Heart left ventricle (tissue), 16 donors: ENCODE measurements around the gene GAK. TPM values are rescaled to one million over a fixed set of nuclear protein-coding genes. Genes with fewer than 3 reads are reported as not detected.
A peak's percentile ranks its signal among the peaks of the same experiment; 100 is the strongest.

Experiments
- ATAC-seq, 4 donors: fragments of 200-7000 bp; cut with Tn5 transposase; one replicate each; pipeline ENCODE4 v1.9.1; 2020 to 2022; ENCODE audit warnings: moderate library complexity in 4 of 4, mild to moderate bottlenecking in 3 of 4, moderate number of reproducible peaks in 1 of 4
- DNase-seq, 5 donors: peaks; one replicate each; pipeline ENCODE4 v3.0.0-alpha.2; 2020
- H3K27ac ChIP-seq, 12 donors: fragments of 200-600 bp; sonication (generic) in 4 of 12; one replicate each; pipeline versions ENCODE4 v1.5.0 to v1.8.0; 2016 to 2022; ENCODE audit warnings: mild to moderate bottlenecking in 2 of 12
- H3K27me3 ChIP-seq, 9 donors: fragments of 200-600 bp; sonication (generic) in 2 of 9; one replicate each; pipeline versions ENCODE4 v1.5.1 to v1.8.0; 2016 to 2022; ENCODE audit warnings: mild to moderate bottlenecking in 3 of 9
- H3K36me3 ChIP-seq, 9 donors: fragments of 200-600 bp; sonication (generic) in 2 of 9; one replicate each; pipeline versions ENCODE4 v1.5.0 to v1.8.0; 2018 to 2022; ENCODE audit warnings: mild to moderate bottlenecking in 2 of 9
- H3K4me1 ChIP-seq, 12 donors: fragments of 200-600 bp; sonication (generic) in 4 of 12; one replicate each; pipeline versions ENCODE4 v1.5.0 to v1.8.0; 2016 to 2022; ENCODE audit warnings: mild to moderate bottlenecking in 3 of 12
- H3K4me3 ChIP-seq, 12 donors: fragments of 200-600 bp; sonication (generic) in 4 of 12; one replicate each; pipeline versions ENCODE4 v1.5.0 to v1.8.0; 2017 to 2022; ENCODE audit warnings: mild to moderate bottlenecking in 9 of 12, moderate library complexity in 4 of 12
- H3K9me3 ChIP-seq, 12 donors: fragments of 200-600 bp; sonication (generic) in 4 of 12; one replicate each; pipeline versions ENCODE4 v1.5.0 to v1.8.0; 2016 to 2022; ENCODE audit warnings: mild to moderate bottlenecking in 1 of 12
- CTCF ChIP-seq, 12 donors: fragments of 200-600 bp; sonication (generic) in 4 of 12; IDR thresholded peaks; one replicate each; pipeline versions ENCODE4 v1.5.0 to v1.8.0; 2018 to 2022; ENCODE audit warnings: antibody characterized with exemption in 12 of 12, mild to moderate bottlenecking in 5 of 12
- POLR2A ChIP-seq, 2 donors: fragments of 450-650 bp; IDR thresholded peaks; one replicate each; pipeline ENCODE4 v1.6.1; 2017; ENCODE audit warnings: antibody characterized with exemption in 2 of 2, mild to moderate bottlenecking in 2 of 2, moderate library complexity in 2 of 2
- WGBS, 4 donors: extraction: QIAGEN DNeasy Blood & Tissue Kit in 2 of 4; methylation state at CpG; one replicate each; pipeline versions ENCODE4 v1.1.5 to v1.1.7; 2013 to 2018; 5-methylcytosine and 5-hydroxymethylcytosine counted together
- intact Hi-C, 10 donors: fragments of 100-400 bp; cut with DNase I; formaldehyde crosslinking; loops; one replicate each; pipeline versions ENCODE4 v1.11.1 to v1.14.2; 2022
- polyA plus RNA-seq, 2 donors: library from polyadenylated mRNA; stranded (reverse); fragments of 200-250 nt; gene quantifications; one replicate each; pipeline ENCODE4 v1.2.3, GENCODE V29; 2013
- total RNA-seq, 9 donors: library from RNA; depleted of rRNA in 2 of 9; stranded (reverse); fragments of >200 nt in 2 of 9; fragmentation: NEBNext Ultra II Directional in 3 of 9; extraction: Animal tissue kit (Norgen Biotek cat#: 25700) in 3 of 9; gene quantifications; one replicate each; pipeline versions ENCODE4 v1.1.0 to v1.2.4, GENCODE V29; 2016 to 2023
- donor health status: ischemic (EF 13 %, LVEDD 7.1; RV severe dilation, severe dysfunction).
- donor health status: healthy with polysubstance abuse.
- donor health status: DM: no; HTN: yes; CAD: no.
- donor health status: DM: no; HTN: no; CAD: no.
- donor health status: ischemic (EF 25% LVEDD 6.9; RV normal size, moderate dysfunction).
- donor health status: ischemic (EF 25% LVEDD 5.7; RV mildly dilated, moderate dysfunction).
- donor health status: healthy.
- donor health status: DM: yes; HTN: yes; CAD: no.
- donor health status: ischemic (EF 35%, LVEDD 5.7; RV mildly dilated, moderate dysfunction).
- donor health status: nonischemic (EF 11% LVEDD 7.7; RV severe dilation, severe dysfunction).
- donor health status: DM: yes; HTN: yes; CAD: no.
- donor health status: PGD.
- donor health status: ischemic (EF 29% LVEDD 5.4; RV normal size, mild dysfunction).
- donor health status: nonischemic (EF 23%, LVEDD 6.1; RV moderate dilation, normal function).

Gene GAK
- total and polyA plus RNA-seq, 11 donors: 22.8 to 55.1 (median 33.8) TPM

GRCh38 chr4:876780-877179 lies 55.3 kb downstream of the GAK start:
- Histone ChIP-seq H3K9me3 (no peaks in the 10 kb centered on the region), H3K4me1 (no peaks in the 10 kb centered on the region), H3K4me3 (no peak overlapping the region), H3K27me3 (no peaks in the 10 kb centered on the region), H3K27ac (no peak overlapping the region), H3K36me3 (peaks cover 0 to 99% (median 88%) of the 10 kb centered on the region in 9 donors)
- DNase-seq: no peak
- intact Hi-C loops: no loop called here
- ATAC-seq: no peak
- 93 to 95% (median 93%) methylated on average over 15 to 24 of the region's 24 CpGs for WGBS, 4 donors
- TF ChIP-seq CTCF (IDR thresholded peaks at IDR 0.05) (peak in 1 of 12 donors; percentile 11), POLR2A (IDR thresholded peaks at IDR 0.05) (no peak)

- ATAC-seq: no peak
- no peak for DNase-seq
- Histone ChIP-seq H3K4me3 (no peak overlapping the region), H3K27ac (no peak overlapping the region), H3K4me1 (no peaks in the 10 kb centered on the region), H3K36me3 (peaks cover 0 to 96% (median 84%) of the 10 kb centered on the region in 9 donors), H3K27me3 (no peaks in the 10 kb centered on the region), H3K9me3 (no peaks in the 10 kb centered on the region)
- TF ChIP-seq CTCF (IDR thresholded peaks at IDR 0.05): no peak
- TF ChIP-seq POLR2A (IDR thresholded peaks at IDR 0.05): no peak
- intact Hi-C loops: no loop called here
- 87 to 93% (median 90%) methylated on average over 19 to 26 of the region's 26 CpGs for WGBS, 4 donors
These were observed 56.2 kb downstream of the GAK start for GRCh38 chr4:875818-876423.

- H3K4me1 ChIP-seq: no peaks in the 10 kb centered on the region
- ATAC-seq: no peak
- H3K36me3 ChIP-seq: peaks cover 0 to 96% (median 88%) of the 10 kb centered on the region in 9 donors
- H3K4me3 ChIP-seq: no peak overlapping the region
- no peak overlapping the region for H3K27ac ChIP-seq
- H3K27me3 ChIP-seq: no peaks in the 10 kb centered on the region
- TF ChIP-seq POLR2A (IDR thresholded peaks at IDR 0.05) (no peak), CTCF (IDR thresholded peaks at IDR 0.05) (no peak)
- intact Hi-C loops: no loop called here
- DNase-seq: no peak
- H3K9me3 ChIP-seq: no peaks in the 10 kb centered on the region
- WGBS, 4 donors: 82 to 89% (median 87%) methylated on average over 17 of the region's 17 CpGs
These were observed 56.9 kb downstream of the GAK start for GRCh38 chr4:874971-875817.

- Histone ChIP-seq H3K27ac (no peak overlapping the region), H3K36me3 (peaks cover 0 to 92% (median 80%) of the 10 kb centered on the region in 9 donors), H3K4me3 (no peak overlapping the region), H3K9me3 (no peaks in the 10 kb centered on the region), H3K4me1 (no peaks in the 10 kb centered on the region), H3K27me3 (no peaks in the 10 kb centered on the region)
- intact Hi-C loops: no loop called here
- 88 to 93% (median 90%) methylated on average over 9 of the region's 9 CpGs for WGBS, 4 donors
- no peak for ATAC-seq
- DNase-seq: no peak
- TF ChIP-seq CTCF (IDR thresholded peaks at IDR 0.05) (no peak), POLR2A (IDR thresholded peaks at IDR 0.05) (no peak)
These were observed 58.1 kb downstream of the GAK start for GRCh38 chr4:874056-874455.
